Anterior cingulate cortex (tissue), 58 donors: ENCODE results near the gene FANK1.
A peak's percentile ranks its signal among the peaks of the same experiment; 100 is the strongest.

Experiments
- DNase-seq, 58 donors: peaks; one replicate each; lab custom pipeline; 2025; lab: John Stamatoyannopoulos, UW

The FANK1 gene, protein sequence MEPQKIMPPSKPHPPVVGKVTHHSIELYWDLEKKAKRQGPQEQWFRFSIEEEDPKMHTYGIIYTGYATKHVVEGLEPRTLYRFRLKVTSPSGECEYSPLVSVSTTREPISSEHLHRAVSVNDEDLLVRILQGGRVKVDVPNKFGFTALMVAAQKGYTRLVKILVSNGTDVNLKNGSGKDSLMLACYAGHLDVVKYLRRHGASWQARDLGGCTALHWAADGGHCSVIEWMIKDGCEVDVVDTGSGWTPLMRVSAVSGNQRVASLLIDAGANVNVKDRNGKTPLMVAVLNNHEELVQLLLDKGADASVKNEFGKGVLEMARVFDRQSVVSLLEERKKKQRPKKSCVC

DNA sequence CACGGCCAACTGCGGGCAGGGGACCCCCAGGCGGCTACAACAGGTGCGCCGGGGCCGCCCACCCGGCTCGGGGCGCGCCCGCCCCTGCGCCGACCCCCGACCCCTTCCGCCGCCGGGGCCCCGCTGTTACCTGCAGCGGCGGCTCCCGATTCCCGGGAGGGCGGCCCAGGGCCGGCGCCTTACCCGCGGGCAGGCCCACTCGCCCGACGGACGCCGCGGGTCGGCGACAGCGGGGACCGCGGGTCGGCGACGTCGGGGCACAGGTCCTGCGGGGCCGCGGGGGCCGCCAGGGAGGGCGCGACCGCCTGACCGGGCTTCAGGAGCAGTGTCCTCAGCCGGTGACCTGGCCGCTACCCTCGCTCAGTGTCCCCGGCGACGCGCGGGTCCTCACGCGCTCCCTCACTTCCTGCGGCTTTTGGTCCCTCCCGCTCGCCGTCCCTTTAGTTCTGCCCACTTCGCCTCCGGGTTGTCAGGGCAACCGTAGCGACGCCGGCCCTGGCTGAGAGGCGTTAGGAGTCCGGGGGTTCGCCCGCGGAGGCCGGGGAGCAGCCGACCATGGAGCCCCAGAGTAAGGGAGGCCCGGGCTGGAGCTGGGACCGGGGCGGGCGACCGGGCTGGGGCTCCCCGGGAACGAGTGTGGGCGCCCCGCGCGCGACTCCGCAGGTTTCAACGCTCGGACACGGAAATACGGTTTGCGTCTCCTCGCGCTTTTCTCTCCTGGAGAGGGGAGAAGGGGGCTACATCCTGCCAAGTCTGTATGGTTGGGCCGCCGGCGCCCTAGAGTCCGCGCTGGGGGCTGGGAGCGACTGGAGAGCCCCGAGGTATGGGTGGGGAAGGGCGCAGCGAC, at the start of gene FANK1:
TSS of gene FANK1 (plus strand) at position 477 of the 847 bp plus-strand sequence. CDS start at position 556, 79 bp downstream.
- DNase-seq: peak; percentile 21 to 86 (median 75)

DNA sequence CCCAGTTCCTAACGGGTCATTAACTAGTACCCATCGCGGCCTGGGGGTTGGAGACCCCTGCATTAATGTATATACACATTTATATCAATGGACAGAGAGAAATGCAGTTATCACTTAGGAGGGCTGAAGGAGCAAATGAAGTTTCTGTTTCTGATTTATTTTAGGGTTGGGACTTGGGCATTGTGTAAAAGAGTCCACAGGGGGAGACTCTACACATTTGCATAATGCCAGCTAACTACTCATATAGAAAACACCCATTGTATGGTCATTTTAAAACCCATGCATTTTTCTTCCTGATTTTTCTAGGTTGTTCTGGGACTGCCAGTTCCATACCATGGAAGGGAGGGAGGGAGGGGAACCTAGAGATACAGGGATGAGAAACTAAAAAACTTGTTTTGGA, 49.5 kb upstream of the FANK1 start:
- DNase-seq: no peak

DNA sequence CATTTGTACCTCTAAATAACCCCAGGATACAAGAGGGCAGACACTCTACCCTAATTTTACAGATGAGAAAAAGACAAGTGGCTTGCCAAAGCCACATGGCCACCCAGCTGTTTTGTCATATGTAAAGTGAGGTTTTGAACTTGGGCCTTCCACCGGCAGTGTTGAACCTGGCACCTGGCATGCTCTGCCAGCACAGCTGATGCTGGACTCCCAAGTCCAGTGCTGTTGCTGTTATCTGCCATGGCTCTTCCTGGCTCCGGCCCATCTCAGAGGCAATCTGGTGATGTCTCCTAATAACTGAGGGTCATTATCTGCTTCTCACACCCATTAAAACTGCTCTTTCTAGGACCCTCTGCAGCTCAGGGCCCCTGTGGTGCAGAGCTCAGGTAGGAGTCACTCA, 48.0 kb upstream of the FANK1 start:
- no peak for DNase-seq

GRCh38 chr10:125848857-125849256, 47.5 kb upstream of the FANK1 start:
- DNase-seq: no peak

DNA sequence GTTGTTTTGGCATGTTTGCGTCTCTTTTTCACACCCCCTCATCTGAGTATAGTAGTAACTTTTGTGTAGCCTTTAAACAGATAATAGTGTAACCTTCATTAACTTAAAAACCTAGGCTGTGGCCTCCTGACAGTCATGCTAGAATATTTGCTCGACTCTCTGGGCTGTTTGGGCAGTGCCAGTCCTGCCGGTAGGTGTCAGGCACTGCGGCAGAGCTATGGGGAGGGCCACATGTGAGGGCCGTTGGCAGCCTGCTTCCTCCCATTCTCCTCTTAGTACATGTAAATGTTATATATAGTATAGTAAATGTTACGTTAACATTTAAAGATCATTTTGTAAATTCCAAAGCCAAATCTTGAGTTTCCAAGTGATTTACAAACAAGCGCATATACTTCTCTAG, 46.9 kb upstream of the FANK1 start:
- DNase-seq: no peak

DNA sequence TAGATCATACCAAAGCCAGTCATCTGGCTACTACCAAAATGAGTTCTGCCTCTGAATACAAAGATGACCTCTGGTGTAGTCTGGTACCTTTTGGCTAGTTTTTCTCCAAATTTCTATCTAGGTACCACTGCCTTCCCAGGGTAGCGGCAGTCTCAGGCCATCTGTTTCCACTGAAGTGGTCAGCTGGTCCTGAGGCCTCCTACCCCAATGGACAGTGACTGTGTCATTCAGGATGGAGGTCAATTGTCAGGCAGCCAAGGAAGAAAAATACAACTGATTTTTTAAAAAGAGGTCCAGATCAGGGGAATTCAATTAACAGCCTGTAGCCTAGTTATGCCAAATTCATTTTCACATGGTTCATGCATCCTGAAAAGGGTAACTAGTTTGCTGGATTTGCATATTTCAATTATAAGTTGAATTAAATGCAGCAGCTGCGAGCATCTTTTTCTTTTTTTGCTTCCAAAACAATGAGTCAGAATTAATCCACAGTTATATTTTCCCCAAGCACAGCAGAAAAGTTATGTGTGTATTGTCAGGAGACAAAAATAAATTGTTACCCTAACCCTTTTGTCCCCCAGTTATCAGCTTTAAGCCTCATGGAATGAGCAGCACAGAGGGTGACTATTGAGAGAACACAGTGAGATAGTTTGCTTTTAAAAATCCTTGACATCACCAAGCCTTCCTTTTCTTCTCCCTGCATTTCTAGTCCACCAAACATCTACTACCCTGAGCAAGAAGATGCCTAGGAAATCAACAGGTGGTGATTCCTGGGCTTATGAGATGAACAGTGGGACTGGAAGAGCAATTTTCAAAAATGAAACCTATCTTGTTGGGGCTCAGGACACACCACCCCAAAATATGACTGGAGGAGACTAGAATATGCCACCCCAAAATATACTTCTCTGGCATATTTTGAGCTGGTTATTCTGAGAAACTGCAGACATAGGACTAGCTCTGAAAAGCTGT, 45.3 kb upstream of the FANK1 start:
- no peak for DNase-seq

DNA sequence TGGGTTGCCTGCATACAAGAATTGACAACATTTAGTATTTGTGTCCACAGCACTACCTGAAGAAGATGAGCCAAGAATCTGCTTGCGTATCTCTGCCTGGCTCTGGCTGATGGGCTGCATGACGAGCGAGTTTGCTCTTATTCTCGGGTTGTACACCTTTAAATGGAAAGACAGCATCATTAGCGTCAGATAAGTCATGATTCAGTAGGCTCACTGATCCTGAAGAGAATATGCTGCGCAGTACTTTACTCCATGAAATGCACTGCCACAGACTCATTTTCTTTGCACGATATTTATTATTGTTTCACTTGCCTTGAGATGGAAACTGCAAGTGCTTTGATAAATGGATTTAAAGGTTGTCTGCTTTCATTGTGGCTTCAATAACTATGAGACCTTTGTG, 43.9 kb upstream of the FANK1 start:
- DNase-seq: no peak

DNA sequence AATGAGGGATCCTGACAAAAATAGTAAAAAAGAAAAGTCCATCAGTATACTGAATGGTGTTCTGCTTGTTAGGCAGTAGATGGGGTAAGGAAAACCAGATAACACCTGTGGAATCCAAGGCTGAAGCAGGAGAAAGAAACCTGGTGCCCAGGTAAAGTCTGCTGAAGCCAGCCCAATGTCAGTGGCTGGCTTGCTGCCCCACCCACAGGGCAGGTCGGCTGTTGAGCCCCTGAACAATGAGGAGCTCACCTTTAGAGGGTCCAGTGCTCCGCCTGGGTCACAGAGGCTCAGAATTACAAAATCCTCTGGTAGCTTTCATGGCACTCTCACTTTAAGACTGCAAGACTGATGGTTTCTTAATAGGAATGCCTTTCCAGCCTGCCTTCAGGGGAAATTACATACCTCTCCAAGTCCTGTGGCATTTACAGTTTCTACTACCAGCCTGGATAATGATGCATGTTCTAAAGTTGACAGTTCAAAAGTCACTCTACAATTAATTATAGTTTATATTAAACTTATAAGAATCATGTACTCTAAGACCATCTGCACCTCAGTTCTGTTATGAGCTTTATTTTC, 39.1 kb upstream of the FANK1 start:
- DNase-seq: no peak

DNA sequence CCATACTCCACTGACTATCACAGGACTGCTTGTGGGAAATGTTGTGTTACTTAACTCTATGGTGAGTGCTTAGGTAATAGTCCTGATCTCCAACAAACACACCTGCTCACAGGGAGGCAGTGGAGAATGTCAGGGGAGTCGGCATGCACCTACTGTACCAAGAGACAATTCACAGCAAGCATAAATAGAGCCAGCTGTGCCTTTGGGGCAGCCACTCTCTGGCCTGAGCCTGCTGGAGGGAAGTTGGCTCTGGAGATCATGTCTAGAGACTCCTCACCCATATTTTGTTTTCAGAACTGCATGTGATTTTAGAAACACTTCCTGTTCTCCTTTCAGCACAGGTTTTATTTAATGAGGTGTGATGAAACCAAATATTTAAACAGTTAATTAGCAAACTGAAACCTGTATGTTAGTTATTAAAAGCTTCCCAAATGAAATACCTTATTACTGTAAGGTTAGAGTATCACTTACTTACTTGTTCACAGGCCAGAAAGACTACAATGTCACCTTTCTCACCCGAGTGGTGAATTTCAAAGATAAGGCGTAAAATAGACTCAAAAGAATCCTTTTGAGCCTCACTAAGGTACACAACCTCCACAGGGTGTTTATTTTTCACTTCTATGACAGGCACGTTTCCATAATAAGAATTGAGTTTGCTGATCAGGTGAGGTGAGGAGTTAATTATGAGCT, 37.1 kb upstream of the FANK1 start:
- DNase-seq: no peak

DNA sequence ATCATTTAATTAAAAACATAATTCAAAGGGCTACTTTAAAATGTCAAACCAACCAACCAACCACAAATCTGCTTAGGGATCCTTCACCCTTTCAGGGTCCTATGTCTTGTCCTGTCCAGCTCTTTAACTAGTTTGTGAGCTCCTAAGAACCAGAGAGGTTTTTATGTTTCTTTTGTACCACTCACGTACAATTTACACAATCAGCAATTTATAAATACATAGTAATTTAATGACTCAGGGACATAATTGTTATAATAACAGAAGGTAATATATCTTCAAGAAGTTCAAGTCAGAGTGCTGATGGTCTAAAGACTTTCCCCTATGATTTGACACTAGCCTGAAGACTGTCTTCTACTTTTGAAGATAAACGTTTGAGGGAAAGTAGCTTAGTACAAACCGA, 31.2 kb upstream of the FANK1 start:
- no peak for DNase-seq

DNA sequence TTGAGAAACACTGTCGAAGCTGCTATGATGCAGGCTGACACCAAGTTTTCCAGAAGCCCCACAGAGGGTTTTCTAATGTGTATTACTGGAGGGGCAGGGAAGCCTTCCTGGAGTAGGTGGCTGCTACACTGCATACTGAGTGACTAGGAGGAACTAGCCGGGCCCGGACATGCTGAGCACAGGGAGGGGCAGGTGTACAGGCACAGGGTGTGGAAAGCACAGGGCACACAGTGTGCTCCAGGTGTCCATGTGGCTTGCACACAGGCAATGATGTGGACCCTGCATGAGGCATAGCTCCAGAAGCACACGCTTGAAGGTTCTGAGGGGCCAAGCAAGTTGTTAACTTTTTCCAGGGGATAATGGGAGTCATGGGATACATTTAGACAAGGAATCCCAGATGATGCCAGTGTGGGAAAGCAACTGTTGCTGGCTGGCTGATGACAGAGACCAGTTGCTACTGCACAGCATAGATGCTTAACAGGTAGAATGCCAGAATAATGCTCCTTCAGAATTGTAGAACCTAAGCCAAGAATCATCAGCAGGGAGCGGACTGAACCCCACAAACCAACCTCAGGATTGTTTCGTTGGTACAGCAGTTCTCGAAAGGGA, 29.8 kb upstream of the FANK1 start:
- DNase-seq: no peak

DNA sequence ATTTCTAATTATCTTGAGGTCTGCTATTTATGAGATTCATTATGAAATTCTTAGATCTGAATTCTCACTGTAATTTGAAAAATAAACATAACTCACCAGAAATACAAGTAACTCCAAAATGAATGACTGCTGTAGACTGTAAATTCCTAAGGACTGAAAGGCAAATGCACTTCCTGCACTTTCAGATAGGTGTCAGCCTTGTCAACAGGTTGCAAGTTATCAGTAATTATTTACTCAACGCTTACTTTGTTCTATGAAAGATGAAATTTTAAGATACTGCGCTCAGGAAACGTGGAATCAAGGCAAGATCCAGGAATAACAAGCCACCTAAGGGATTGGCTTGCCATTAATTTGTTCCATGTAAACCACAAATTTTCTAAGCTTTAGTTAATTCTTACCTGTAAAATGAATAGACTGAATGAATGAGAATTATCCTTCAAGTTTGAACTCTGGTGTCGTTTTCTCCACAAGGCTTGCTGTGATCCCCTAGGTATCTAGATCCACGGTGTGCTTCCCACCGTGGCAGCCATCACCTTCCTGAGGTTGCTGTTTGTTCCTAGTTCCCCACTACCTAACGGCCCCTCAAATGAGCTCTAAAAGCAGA, 27.9 kb upstream of the FANK1 start:
- no peak for DNase-seq

- no peak for DNase-seq
These were observed 25.0 kb upstream of the FANK1 start for GRCh38 chr10:125871338-125871737.

- DNase-seq: no peak
These were observed 17.2 kb upstream of the FANK1 start for GRCh38 chr10:125878957-125879835.

DNA sequence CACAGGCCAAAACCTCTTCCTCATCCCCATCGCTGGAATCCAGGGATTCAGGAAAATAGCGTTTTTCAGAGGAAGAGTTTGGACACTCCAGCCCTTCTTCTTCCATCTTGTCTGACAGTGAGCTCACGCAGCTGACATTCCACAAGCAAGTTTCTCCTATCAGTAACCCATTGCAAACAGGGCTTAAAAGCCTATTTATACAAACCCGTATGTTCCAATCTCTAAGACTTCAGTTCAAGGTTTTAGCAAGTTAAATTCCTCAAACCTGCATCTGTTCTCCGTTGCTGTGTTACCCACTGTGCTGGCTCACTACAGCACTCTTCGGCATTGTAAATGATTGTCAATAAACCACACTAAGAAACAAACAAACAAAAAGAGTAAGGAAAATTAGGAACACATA, 15.6 kb upstream of the FANK1 start:
- DNase-seq: no peak

DNA sequence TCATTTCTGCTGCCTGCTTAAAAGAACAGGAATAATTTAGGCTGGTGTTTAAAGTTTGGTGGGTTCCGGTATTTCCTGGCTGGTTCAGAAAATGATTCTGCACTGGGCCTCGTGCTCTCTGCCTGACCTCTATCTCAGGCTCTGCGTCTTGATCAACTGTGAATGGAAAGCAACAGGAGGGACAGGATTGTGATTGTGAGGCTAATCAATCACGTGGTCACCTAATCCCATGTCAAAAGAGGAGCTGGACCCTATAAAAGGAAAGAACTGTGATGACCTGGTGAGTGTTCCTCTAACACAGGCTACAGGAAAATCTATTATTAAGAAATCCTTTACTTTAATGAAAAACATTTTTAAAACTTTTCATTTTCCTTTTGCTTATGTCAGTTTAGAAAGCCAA, 15.2 kb upstream of the FANK1 start, which contains the start of gene DHX32:
TSS of gene DHX32 (minus strand) at position 101 of the 400 bp plus-strand sequence. CDS start 468 bp downstream, outside the sequence.
- peak in 1 of 58 donors; percentile 11 for DNase-seq

GRCh38 chr10:125882596-125882995, 13.8 kb upstream of the FANK1 start:
- DNase-seq: no peak

DNA sequence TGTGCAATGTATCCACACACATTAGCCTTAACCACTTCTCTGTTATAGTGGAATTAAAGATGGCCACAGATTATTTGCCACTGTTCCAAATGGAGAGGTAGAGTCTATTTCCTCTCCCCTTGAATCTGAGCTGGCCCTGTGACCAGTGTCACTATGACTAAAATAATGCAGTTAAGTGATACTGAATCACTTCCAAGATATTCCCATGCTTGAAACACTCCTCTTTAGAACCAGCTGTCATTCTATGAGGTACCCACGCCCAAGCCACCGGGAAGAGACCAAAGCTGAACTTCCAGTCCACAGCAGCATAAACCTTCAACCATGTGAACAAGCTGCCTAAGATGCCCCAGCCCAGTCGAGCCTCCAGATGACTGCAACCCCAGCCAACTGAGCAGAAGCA, 13.2 kb upstream of the FANK1 start:
- no peak for DNase-seq
